ENCODE data around the gene GUCA1C.

The GUCA1C gene

DNA sequence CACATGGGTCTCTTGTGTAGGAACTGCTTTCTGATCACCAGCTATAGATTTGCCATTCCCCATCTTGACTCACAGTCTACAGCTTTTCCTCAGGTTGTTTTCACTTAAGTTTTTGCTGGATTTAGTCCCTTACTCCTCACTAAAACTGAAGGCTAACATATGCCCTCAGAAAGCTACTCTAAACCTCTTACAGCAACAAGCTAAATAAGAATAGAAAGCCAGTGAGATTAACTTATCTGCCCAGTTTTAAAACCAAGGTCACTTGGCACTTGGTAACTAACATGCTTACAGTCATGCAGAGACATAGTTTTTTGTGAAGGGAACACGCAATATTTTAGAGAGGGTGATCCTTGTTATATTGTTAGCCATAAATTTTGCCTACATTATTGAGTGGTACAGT, at the start of gene GUCA1C:
GUCA1C (minus strand) TSS at position 180 of the 400 bp plus-strand sequence; CDS start at position 63, 117 bp downstream.
- no peak for FAIRE-seq

GRCh38 chr3:108998436-108998835, 44.8 kb upstream of the GUCA1C start:
- no peak for FAIRE-seq
- no peak for DNase-seq (ENCODE audit: low spot score)

More for the DNA sequence above, at the start of gene GUCA1C:
- DNase-seq (ENCODE audit: low spot score): no peak

- FAIRE-seq (no peak), DNase-seq (ENCODE audit: low spot score) (no peak)
Observed at GRCh38 chr3:108985844-108986243, 32.2 kb upstream of the GUCA1C start.

DNA sequence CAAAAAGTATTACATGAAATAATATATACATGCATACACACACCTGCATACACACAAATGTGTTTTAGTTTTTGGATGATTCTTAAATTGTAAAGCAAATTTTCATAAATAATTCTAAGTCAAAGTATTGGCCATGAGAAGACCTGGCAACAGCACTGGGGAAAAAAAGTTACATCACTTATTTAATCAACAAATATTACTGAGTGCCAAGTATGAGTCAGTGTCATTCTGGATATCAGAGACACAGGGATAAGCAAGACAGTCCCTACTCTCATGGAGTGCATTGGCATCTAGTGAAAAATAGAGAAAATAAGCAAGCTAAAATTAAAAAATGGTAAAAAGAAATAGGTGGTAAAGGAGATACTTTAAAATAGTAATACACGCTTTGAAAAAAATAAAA, 29.4 kb upstream of the GUCA1C start:
- FAIRE-seq (no peak), DNase-seq (ENCODE audit: low spot score) (no peak)

GRCh38 chr3:108976058-108976457, 22.4 kb upstream of the GUCA1C start:
- DNase-seq (ENCODE audit: low spot score) (no peak), FAIRE-seq (no peak)

- FAIRE-seq: no peak
- DNase-seq (ENCODE audit: low spot score): no peak
Observed at GRCh38 chr3:108973019-108973418, 19.3 kb upstream of the GUCA1C start.

DNA sequence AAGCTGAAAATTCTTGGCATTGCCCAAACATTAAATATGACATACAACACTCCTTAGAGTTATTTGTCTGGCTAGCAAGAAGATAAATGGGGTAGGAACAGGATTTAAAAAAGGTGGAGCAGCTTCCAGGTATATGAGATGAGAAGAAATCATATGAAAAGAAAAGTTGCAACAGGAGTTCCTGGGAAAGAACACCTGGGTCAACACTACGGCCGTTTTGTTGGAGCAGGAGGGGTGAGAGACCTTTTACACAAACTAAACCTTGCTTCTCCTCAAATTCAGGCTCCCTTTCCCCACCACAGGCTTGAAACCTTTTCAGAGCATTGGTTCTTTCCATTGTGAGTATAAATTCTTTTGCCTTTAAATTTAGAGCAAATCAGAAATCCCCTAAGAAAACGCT, 18.8 kb upstream of the GUCA1C start:
- DNase-seq (ENCODE audit: low spot score) (no peak), FAIRE-seq (no peak)

- FAIRE-seq (no peak), DNase-seq (ENCODE audit: low spot score) (no peak)
Observed at GRCh38 chr3:108970561-108970960, 16.9 kb upstream of the GUCA1C start.

DNA sequence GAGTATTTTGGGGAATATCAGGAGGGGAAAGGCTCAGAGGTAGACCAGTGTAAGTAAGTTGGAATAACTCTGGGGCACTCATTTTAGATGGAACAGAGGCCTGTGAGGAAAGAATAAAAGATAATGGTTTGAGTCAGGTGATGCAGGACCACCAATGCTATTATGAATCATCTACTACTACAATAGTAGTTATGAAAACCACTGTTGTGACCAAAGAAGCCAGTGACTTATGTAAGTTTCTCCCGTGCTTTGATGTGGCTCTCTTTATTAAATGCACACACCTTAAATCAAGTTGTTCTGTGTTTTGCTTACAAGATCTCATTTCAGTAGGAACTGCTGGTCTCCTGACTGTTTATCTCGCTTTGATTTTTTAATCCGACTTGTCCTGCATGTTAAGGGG, 13.1 kb upstream of the GUCA1C start:
- DNase-seq (ENCODE audit: low spot score) (no peak), FAIRE-seq (no peak)

GRCh38 chr3:108959017-108959416, 5.3 kb upstream of the GUCA1C start:
- no peak for FAIRE-seq
- DNase-seq (ENCODE audit: low spot score): peak; percentile 29

GRCh38 chr3:108953210-108953609, 469 bp downstream of the GUCA1C start:
- FAIRE-seq: no peak
- DNase-seq (ENCODE audit: low spot score): no peak

- FAIRE-seq: no peak
- no peak for DNase-seq (ENCODE audit: low spot score)
Observed at GRCh38 chr3:108951820-108952501, 1.7 kb downstream of the GUCA1C start.

- FAIRE-seq (no peak), DNase-seq (ENCODE audit: low spot score) (no peak)
Observed at GRCh38 chr3:108947855-108948254, 5.8 kb downstream of the GUCA1C start.

DNA sequence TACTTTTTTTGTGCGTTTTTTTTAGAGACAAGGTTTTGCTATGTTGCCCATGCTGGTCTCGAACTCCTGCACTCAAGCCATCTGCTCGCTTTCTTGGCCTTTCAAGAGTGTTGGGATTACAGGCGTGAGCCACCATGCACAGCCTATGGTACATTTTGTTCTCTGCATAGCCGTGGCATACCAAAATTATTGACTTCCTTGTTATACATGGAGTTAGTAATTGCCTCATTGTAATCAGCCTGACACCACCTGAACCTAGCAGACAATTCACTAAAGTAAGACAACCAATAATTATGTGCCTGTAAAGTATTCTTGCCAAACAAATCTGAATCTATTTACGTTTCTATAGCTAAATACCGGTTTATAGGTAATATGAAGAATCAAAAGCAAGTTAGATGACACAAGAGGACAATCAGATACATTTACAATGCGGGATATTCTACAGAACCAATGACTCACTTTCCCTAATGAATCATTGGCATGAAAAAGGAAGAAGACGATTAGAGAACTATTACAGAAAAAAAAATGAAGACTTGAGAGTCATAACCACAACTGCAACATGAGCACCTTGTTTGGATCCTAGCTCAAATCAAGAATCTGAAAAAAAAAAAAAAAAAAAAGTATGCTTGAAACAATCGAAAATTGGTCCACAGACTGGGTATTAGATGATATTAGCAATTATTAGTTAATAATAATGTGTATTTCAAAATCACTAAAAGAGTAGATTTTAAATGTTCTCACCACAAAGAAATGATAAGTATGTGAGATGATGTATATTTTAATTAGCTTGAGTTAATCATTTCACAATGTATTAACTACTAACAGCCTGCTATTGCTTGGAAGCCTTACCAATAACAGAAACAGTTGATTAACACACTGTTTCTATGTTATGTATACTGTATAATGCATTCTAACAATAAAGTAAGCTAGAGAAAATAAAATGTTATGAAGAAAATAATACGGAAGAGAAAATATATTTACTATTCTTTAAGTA, 7.1 kb downstream of the GUCA1C start:
- peak; percentile 49 for DNase-seq (ENCODE audit: low spot score)
- no peak for FAIRE-seq

DNA sequence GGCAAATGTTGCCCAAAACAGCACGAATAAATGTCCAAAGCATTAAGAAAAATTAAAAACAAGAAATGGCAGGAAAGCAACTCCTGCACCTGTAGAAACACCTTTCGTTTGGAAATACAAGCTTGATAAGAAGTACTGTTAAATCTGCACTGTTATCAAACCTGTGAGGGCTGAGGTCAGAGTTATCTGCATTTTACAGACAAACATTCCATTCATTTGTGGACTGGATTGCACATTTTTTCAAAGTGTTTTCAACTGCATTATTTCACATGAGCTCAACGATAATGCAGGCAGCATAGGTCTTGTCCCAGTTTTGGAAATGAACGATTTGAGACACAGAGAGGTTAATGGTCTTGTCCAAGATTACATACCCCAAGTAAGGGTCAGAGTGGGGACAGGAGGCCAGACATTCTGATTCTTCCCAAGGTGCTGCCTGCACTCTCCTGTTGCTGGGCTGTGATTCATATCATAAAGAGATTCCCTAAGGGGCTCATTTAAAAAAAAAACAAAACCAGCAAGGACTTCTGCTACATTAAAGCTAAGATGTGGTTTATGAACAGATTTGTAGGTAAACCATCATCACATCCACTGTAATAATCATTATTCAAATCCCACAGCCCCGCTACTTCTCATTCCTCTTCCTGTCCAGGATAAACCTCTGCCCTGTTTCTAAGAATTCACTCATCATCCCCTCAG, 13.0 kb downstream of the GUCA1C start:
- no peak for FAIRE-seq
- DNase-seq (ENCODE audit: low spot score): no peak

DNA sequence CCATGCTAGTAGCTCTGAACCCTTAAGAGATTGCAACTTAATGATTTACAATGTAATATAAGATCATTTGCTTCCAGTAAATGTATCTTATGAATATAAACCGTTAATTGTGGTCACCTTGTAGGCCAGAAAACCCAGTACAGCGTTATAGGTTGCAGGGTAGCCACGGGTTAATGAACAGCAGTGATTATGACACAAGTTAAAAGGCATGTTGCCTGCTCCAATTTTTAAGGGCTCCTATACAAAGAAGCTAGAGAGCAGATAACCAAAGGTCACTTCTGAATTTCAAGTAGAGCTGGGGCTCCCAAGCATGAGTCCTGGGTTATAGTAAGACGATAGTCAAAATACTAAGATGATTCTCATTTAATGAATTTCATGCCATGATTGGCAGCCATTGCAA, 13.5 kb downstream of the GUCA1C start:
- FAIRE-seq: no peak

DNA sequence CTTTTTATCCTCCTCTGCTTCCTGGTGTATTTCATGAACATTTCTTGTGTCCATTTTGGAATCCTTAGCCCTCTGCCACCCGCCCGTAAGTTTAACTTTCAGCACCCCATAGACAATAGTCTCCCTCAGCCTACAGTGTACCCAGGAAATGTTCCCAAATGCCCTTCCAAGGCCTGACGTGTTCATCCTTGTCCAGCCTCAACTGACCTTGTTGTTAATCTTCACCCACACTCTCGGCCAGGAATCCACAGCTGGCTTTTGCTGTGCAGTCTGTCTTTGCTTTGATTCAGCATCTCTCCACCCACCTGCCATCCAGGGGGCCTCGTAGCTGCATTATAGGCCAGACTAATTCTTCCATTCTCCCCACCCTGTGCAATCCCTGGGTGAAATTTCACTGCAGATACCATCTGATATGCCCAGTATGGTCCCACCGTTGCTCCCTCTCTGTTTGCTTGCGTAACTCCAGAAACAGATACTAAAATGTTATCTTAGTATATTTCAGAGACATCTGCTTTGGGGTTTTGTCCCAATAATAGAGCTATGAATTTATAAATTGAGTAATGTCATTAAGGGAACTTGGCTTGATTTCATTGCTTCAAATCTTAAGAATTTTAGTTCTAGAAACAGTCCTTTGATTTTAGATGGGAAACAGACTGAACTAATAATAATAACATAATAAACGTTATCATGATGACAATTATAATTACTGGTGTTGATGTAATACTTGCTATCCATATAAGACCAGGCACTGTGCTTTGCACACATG, 16.6 kb downstream of the GUCA1C start:
- FAIRE-seq (no peak), DNase-seq (ENCODE audit: low spot score) (no peak)

More for the DNA sequence above, 13.5 kb downstream of the GUCA1C start:
- no peak for DNase-seq (ENCODE audit: low spot score)

GRCh38 chr3:108931035-108931434, 22.6 kb downstream of the GUCA1C start:
- DNase-seq (ENCODE audit: low spot score) (no peak), FAIRE-seq (no peak)

- DNase-seq (ENCODE audit: low spot score): no peak
- no peak for FAIRE-seq
Observed at GRCh38 chr3:108918866-108919265, 34.8 kb downstream of the GUCA1C start.

- FAIRE-seq (peak; percentile 91), DNase-seq (ENCODE audit: low spot score) (peak; percentile 78)
Observed at GRCh38 chr3:108914774-108915641, 38.7 kb downstream of the GUCA1C start.
